Central memory CD8-positive, alpha-beta T cell (primary cell): ENCODE data around the gene RNF31.
"Not testable (repeated sequence)": the region's sequence is repeated elsewhere in the genome, so short reads cannot be mapped to it uniquely, and the experiment has no call there.

Experiments
- ATAC-seq: fragments of 150-1000 bp; cut with Tn5 transposase; replicated peaks from 2 replicates; pipeline ENCODE4 v1.10.0; 2022; ENCODE audit warnings: mild to moderate bottlenecking, moderate FRiP score, moderate number of reproducible peaks; ENCODE audit not compliant: poor library complexity, severe bottlenecking; ENCODE audit errors: extremely low read depth
- DNase-seq, 2 donors: peaks; one replicate each; pipeline ENCODE4 v3.0.0; 2021; ENCODE audit warnings: low spot score in 2 of 2
- H3K27ac Mint-ChIP-seq: one replicate; pipeline ENCODE4 v1.8.0; 2022; ENCODE audit warnings: low read depth, mild to moderate bottlenecking, moderate library complexity, mixed read lengths
- H3K27me3 Mint-ChIP-seq: one replicate; pipeline ENCODE4 v1.8.0; 2022; ENCODE audit warnings: mixed read lengths
- H3K36me3 Mint-ChIP-seq: one replicate; pipeline ENCODE4 v1.8.0; 2022; ENCODE audit warnings: mild to moderate bottlenecking, moderate library complexity, mixed read lengths; ENCODE audit not compliant: insufficient read depth
- H3K4me1 Mint-ChIP-seq: one replicate; pipeline ENCODE4 v1.8.0; 2022; ENCODE audit warnings: mixed read lengths
- H3K4me3 Mint-ChIP-seq: one replicate; pipeline ENCODE4 v1.8.0; 2022; ENCODE audit warnings: mild to moderate bottlenecking, moderate library complexity, mixed read lengths
- H3K9me3 Mint-ChIP-seq: one replicate; pipeline ENCODE4 v1.8.0; 2022; ENCODE audit warnings: mixed read lengths

The RNF31 gene

DNA sequence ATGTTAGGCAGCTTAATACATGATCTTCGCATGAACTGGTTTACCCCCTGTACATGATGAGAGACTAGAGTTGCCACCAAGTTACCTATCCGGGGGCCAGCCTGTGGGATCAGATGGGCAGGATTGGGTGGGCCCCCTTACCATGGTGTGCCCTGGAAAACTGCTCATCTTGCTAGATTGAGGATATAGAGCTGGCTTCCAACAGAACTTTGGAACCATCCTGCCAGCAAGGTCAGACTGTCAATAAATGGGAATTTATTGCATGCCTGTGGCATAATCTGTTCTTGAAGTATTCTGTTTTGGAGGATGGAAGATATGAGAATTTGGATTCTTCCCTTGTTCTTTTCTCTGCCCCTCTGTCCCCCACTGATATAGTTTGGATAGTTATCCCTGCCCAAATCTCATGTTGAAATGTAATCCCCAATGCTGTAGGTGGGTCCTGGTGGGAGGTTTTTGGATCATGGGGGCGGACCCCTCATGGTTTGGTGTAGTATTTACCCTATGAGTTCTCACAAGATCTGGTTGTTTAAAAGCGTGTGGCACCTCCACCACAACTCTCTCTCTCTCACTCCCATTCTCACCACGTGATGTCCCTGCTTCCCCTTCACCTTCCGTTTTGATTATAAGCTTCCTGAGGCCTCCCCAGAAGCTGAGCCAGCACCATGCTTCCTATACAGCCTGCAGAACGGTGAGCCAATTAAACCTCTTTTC is 51.7 kb downstream of the RNF31 start:
- H3K4me3 Mint-ChIP-seq: no peak overlapping the region
- H3K9me3 Mint-ChIP-seq: no peaks in the 10 kb centered on the region
- ATAC-seq (no peak), DNase-seq (no peak)
- peaks cover 46% of the 10 kb centered on the region for H3K36me3 Mint-ChIP-seq
- peaks cover 48% of the 10 kb centered on the region for H3K4me1 Mint-ChIP-seq
- H3K27ac Mint-ChIP-seq: peak overlapping the region; percentile 83
- H3K27me3 Mint-ChIP-seq: no peaks in the 10 kb centered on the region

- not testable (repeated sequence) for DNase-seq, H3K27me3 Mint-ChIP-seq, H3K9me3 Mint-ChIP-seq, H3K4me3 Mint-ChIP-seq, ATAC-seq
- peaks cover 32% of the 10 kb centered on the region for H3K36me3 Mint-ChIP-seq
- peaks cover 41% of the 10 kb centered on the region for H3K4me1 Mint-ChIP-seq
- peak overlapping the region; percentile 33 for H3K27ac Mint-ChIP-seq
Observed at GRCh38 chr14:24202538-24202937, 55.2 kb downstream of the RNF31 start.

DNA sequence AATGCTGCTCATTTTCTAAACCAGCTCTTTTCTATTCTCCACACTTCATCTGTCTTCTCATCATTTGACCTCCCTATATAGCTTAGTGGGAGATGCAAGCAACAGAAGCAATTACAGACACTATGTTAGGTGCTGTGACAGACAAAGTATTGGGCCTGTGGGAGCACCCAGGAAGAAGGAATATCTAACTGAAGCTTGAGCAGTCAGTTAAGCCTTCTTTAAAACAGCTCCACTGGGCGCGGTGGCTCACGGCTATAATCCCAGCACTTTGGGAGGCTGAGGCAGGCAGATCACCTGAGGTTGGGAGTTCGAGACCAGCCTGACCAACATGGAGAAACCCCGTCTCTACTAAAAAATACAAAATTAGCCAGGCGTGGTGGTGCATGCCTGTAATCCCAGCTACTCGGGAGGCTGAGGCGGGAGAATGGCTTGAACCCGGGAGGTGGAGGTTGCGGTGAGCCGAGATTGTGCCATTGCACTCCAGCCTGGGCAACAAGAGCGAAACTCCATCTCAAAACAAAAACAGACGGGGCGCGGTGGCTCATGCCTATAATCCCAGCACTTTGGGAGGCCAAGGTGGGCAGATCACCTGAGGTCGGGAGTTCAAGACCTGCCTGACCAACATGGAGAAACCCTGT is 56.1 kb downstream of the RNF31 start:
- not testable (repeated sequence) for DNase-seq, ATAC-seq, H3K4me3 Mint-ChIP-seq, H3K27me3 Mint-ChIP-seq, H3K9me3 Mint-ChIP-seq
- Mint-ChIP-seq H3K27ac (peak overlapping the region; percentile 33), H3K36me3 (peaks cover 34% of the 10 kb centered on the region), H3K4me1 (peaks cover 45% of the 10 kb centered on the region)

DNA sequence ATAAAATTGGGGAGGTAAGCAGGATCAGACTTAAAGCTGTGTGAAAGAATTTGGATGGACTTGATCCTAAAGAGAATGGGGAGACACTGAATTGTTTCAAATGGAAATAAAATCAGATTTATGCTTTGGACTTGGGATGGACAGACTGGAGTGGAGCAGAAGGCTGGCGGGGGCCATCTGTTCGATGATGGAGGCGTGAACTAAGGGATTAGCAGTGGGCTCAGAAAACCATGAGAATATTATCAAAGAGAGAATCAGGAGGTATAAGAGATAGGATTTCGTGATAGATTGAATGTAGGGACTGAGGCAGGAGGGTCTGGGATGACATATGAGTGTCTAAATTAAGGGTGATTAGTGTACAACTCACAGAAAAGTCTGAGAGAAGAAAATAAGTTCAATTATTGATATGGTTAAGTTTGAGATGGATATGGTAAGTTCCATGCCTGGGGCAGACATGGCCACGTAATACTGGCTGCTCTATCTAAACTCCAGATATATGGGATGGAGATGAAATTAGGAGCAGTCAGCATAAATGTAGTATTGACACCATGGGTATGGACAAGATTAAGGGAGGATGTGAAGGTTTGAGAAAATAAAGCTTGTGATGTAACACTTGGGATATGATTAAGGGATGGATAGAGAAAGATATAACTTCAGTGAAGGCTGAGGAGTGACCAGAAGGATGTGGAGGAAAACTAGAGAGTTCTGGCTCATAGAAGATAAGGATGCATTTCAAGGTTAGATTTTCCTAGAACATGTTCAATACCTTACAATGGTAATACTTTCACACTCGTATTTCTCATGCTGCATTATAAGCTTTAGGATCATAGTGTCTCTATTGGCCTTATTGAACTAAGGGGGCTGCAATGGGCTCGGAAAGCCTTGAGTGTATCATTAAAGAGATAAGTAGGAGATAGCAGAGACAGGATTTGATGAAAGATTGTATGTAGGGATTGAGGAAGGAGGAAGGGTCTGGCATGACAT is 57.2 kb downstream of the RNF31 start:
- DNase-seq: no peak
- H3K27ac Mint-ChIP-seq: peak overlapping the region; percentile 16
- H3K9me3 Mint-ChIP-seq: no peaks in the 10 kb centered on the region
- peaks cover 34% of the 10 kb centered on the region for H3K4me1 Mint-ChIP-seq
- no peak for ATAC-seq
- H3K27me3 Mint-ChIP-seq: no peaks in the 10 kb centered on the region
- H3K4me3 Mint-ChIP-seq: no peak overlapping the region
- H3K36me3 Mint-ChIP-seq: peaks cover 32% of the 10 kb centered on the region

- H3K4me1 Mint-ChIP-seq: peaks cover 42% of the 10 kb centered on the region
- H3K9me3 Mint-ChIP-seq: no peaks in the 10 kb centered on the region
- H3K4me3 Mint-ChIP-seq: peak overlapping the region; percentile 48
- H3K27me3 Mint-ChIP-seq: no peaks in the 10 kb centered on the region
- DNase-seq (no peak), ATAC-seq (no peak)
- peaks cover 33% of the 10 kb centered on the region for H3K36me3 Mint-ChIP-seq
- peak overlapping the region; percentile 99 for H3K27ac Mint-ChIP-seq
Observed at GRCh38 chr14:24206260-24207103, 59.2 kb downstream of the RNF31 start.

- peak in 1 of 2 donors; percentile 32 for DNase-seq
- peak; percentile 86 for ATAC-seq
- Mint-ChIP-seq H3K36me3 (peaks cover 33% of the 10 kb centered on the region), H3K9me3 (no peaks in the 10 kb centered on the region), H3K4me1 (peaks cover 47% of the 10 kb centered on the region), H3K4me3 (peak overlapping the region; percentile 48), H3K27me3 (no peaks in the 10 kb centered on the region), H3K27ac (peak overlapping the region; percentile 99)
Observed at GRCh38 chr14:24207104-24207551, 59.8 kb downstream of the RNF31 start.

DNA sequence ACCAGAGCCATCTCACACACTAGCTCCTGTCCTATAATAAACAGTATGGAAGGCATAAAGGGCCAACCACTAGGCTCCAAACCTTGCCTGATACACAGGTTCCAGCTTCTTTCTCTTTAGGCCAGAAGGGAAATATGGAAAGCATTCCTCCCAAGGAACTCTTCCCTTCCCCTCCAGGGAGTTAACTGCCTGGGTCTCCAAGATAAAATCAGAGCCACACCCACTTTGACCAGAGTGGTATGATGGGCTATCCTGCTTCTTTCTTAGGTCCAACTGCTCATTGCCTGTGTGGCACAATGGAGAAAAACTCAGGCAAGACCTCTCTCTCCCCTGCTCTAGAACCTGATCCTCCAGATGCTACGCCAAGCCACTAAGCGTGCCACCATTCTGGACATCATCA is 60.3 kb downstream of the RNF31 start:
- peaks cover 52% of the 10 kb centered on the region for H3K4me1 Mint-ChIP-seq
- peak overlapping the region; percentile 99 for H3K27ac Mint-ChIP-seq

More for the DNA sequence above, 60.3 kb downstream of the RNF31 start:
- Mint-ChIP-seq H3K27me3 (no peaks in the 10 kb centered on the region), H3K36me3 (peaks cover 34% of the 10 kb centered on the region), H3K4me3 (peak overlapping the region; percentile 48), H3K9me3 (no peaks in the 10 kb centered on the region)
- ATAC-seq (no peak), DNase-seq (no peak)
